Measurements from ENCODE around the gene GMPPA. TPM values are rescaled to one million over a fixed set of nuclear protein-coding genes. Genes with fewer than 3 reads are reported as not detected.

Gene GMPPA
- total and polyA plus RNA-seq, 9 of the 15 experiments (the other 6 are each of a cell fraction or from before 2014, with no cell fraction given) = 7.0 to 101 (median 66.7) TPM

- TF ChIP-seq ZNF316 (IDR thresholded peaks at IDR 0.05) (no peak), CBFA2T2 (conservative IDR thresholded peaks at IDR 0.05) (no peak), JUND (IDR thresholded peaks at IDR 0.05; ENCODE audit: borderline replicate concordance, low read depth, low read length) (peak; percentile 91), JUND (tag; IDR thresholded peaks at IDR 0.05; ENCODE audit: borderline replicate concordance, low read depth, low read length) (peak; percentile 76; the same call in 1 of the 3 replicates), ZBTB7A (IDR thresholded peaks at IDR 0.05; ENCODE audit: borderline replicate concordance, control insufficient read depth, low read depth, low read length) (peak; percentile 100), HES1 (IDR thresholded peaks at IDR 0.05; ENCODE audit: low read depth) (no peak), ZFPM2 (CRISPR knock-in tag; IDR thresholded peaks at IDR 0.05) (no peak), HIVEP1 (CRISPR knock-in tag; IDR thresholded peaks at IDR 0.05) (no peak), SMARCB1 (IDR thresholded peaks at IDR 0.05; ENCODE audit: insufficient read length, low read depth) (no peak), ILF3 (IDR thresholded peaks at IDR 0.05; ENCODE audit: borderline replicate concordance) (no peak), SIN3A (IDR thresholded peaks at IDR 0.05; ENCODE audit: borderline replicate concordance in 2 of 2, control insufficient read depth in 1 of 2, low read depth in 2 of 2, low read length in 2 of 2) (peak; percentile 42 to 71; a peak in 3 of 4 replicates), ZNF79 (CRISPR knock-in tag; IDR thresholded peaks at IDR 0.05; ENCODE audit: low read depth) (no peak), MEF2A (IDR thresholded peaks at IDR 0.05; ENCODE audit: control insufficient read depth, low read depth, low read length) (no peak), SAP30 (IDR thresholded peaks at IDR 0.05; ENCODE audit: borderline replicate concordance, insufficient read depth, low read depth, low read length, poor library complexity, severe bottlenecking) (no peak), TBL1XR1 (IDR thresholded peaks at IDR 0.05; ENCODE audit: low read length in 2 of 2) (peak in 1 of 2 experiments; percentile 62; a peak in 2 of 4 replicates)
Observed at GRCh38 chr2:219543596-219544358, 45.1 kb downstream of the GMPPA start, which contains the start of the genes CHPF and TMEM198 (continued).

All from K562 (cell line).